GM23248 (cell line): ENCODE data around the gene SSBP2. TPM values are rescaled to one million over a fixed set of nuclear protein-coding genes. Genes with fewer than 3 reads are reported as not detected.

Experiments
- DNase-seq: peaks from one replicate; pipeline ENCODE4 v3.0.0-alpha.2; 2015
- H2AFZ ChIP-seq: fragments of 200-600 bp; sonication (generic); 2 replicates; pipeline ENCODE4 v1.6.1; 2016; ENCODE audit warnings: antibody characterized with exemption
- H3F3A ChIP-seq: fragments of 200-600 bp; sonication (generic); 2 replicates; pipeline ENCODE4 v1.6.1; 2016; ENCODE audit warnings: mild to moderate bottlenecking, antibody characterized with exemption, mixed run types; ENCODE audit not compliant: insufficient read depth
- H3K27ac ChIP-seq: fragments of 200-600 bp; sonication (generic); 2 replicates; pipeline ENCODE4 v1.5.1; 2016; ENCODE audit warnings: mild to moderate bottlenecking
- H3K27me3 ChIP-seq: fragments of 200-600 bp; sonication (generic); replicated peaks from 2 replicates; pipeline ENCODE4 v1.6.1; 2016; ENCODE audit warnings: mild to moderate bottlenecking; ENCODE audit not compliant: insufficient read depth
- H3K36me3 ChIP-seq: fragments of 200-600 bp; sonication (generic); 2 replicates; pipeline ENCODE4 v1.6.1; 2016; ENCODE audit warnings: low read depth, mild to moderate bottlenecking
- H3K4me1 ChIP-seq: fragments of 200-600 bp; sonication (generic); 2 replicates; pipeline ENCODE4 v1.6.1; 2016; ENCODE audit warnings: mild to moderate bottlenecking; ENCODE audit not compliant: insufficient read depth
- H3K4me2 ChIP-seq: fragments of 200-600 bp; sonication (generic); one replicate; pipeline ENCODE4 v1.6.1; 2016; ENCODE audit warnings: mild to moderate bottlenecking; ENCODE audit not compliant: unreplicated experiment
- H3K4me3 ChIP-seq: fragments of 200-600 bp; sonication (generic); 2 replicates; pipeline ENCODE4 v1.5.1; 2016; ENCODE audit warnings: mild to moderate bottlenecking
- H3K79me2 ChIP-seq: fragments of 200-600 bp; sonication (generic); 2 replicates; pipeline ENCODE4 v1.6.1; 2016; ENCODE audit warnings: mild to moderate bottlenecking; ENCODE audit not compliant: insufficient read depth
- H3K9ac ChIP-seq: fragments of 200-600 bp; sonication (generic); 2 replicates; pipeline ENCODE4 v1.6.1; 2016; ENCODE audit warnings: mild to moderate bottlenecking
- H3K9me2 ChIP-seq: fragments of 200-600 bp; sonication (generic); 2 replicates; pipeline ENCODE4 v1.6.1; 2016; ENCODE audit warnings: mixed run types, mild to moderate bottlenecking, moderate library complexity; ENCODE audit not compliant: insufficient read depth
- H3K9me3 ChIP-seq: fragments of 200-600 bp; sonication (generic); one replicate; pipeline ENCODE4 v1.6.1; 2017; ENCODE audit warnings: low read depth
- H4K20me1 ChIP-seq: fragments of 200-600 bp; sonication (generic); 2 replicates; pipeline ENCODE4 v1.6.0; 2016; ENCODE audit not compliant: insufficient read depth
- EZH2 ChIP-seq: fragments of 200-600 bp; sonication (generic); IDR thresholded peaks from 2 replicates; pipeline ENCODE4 v1.6.1; 2018; ENCODE audit warnings: antibody characterized with exemption, mild to moderate bottlenecking; ENCODE audit not compliant: insufficient read depth, poor library complexity, severe bottlenecking
- EZH2phosphoT487 ChIP-seq: fragments of 200-600 bp; sonication (generic); IDR thresholded peaks from 2 replicates; pipeline ENCODE4 v1.6.1; 2018; ENCODE audit warnings: antibody characterized with exemption, moderate library complexity, mild to moderate bottlenecking, low read depth; ENCODE audit not compliant: insufficient read depth
- WGBS, 2 experiments: methylation state at CpG; one replicate each; pipeline ENCODE4 v1.1.6; 2015 to 2017; ENCODE audit warnings: low lambda C conversion rate in 2 of 2, low coverage in 1 of 2; ENCODE audit errors: missing lambda C conversion rate in 2 of 2; 5-methylcytosine and 5-hydroxymethylcytosine counted together
- in situ Hi-C: fragments of 300-500 bp; cut with MboI; formaldehyde crosslinking; loops from 2 replicates; pipeline ENCODE4 v1.15.0; 2020
- polyA plus RNA-seq: library from polyadenylated mRNA; unstranded; fragments of >200 nt; fragmentation: Nextera tagmentation; extraction: Ambion mirVana; gene quantifications from 2 replicates; pipeline ENCODE4 v1.2.1, GENCODE V29; 2016
- total RNA-seq: library from RNA; depleted of rRNA; stranded (reverse); fragments of >200 nt; shearing (Covaris generic); gene quantifications from 2 replicates; pipeline ENCODE4 v1.2.3, GENCODE V29; 2014

Gene SSBP2
- total and polyA plus RNA-seq, 2 experiments from 2014 or later = 25.5 to 40.0 TPM

DNA sequence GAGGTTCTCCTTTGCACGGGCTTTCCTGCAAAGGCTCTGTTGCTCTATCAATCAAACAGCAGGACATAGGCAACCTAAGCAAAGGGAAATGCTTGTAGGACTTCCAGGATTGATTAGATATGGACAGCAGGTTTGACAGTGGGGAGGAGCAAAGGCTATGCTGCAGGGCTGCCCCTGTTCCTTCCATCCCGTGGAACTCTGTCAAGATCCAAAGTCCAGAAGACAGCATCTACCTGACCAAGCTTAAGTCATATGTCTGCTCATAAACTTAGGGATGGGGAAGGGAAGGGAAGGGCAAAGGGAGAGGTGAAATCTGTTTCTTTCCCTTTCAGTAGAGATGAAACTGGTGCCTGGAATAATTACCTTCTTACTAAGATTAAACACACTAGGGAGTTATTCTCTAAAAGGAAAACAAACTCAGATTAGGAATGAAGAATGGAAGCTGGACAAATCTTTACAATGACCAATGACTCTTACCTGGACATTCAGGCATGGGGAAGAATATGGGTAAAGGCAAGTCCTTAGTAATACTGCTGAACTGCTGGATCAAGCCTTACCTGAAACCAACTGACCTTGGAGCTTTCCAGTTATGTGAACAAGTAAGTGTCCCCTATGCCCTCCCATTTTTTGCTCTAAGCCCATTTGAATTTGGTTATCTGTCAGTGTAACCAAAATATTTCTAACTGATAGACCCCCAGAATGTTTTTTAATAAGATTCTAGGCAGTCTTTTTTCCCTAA, 348.5 kb downstream of the SSBP2 start:
- DNase-seq = no peak
- Histone ChIP-seq H3K79me2 (no peaks in the 10 kb centered on the region), H2AFZ (no peak overlapping the region), H3K4me1 (no peaks in the 10 kb centered on the region), H3K36me3 (no peaks in the 10 kb centered on the region), H3K9ac (no peak overlapping the region), H3F3A (no peaks in the 10 kb centered on the region), H3K4me3 (no peak overlapping the region), H4K20me1 (no peaks in the 10 kb centered on the region), H3K9me3 (no peaks in the 10 kb centered on the region), H3K4me2 (no peak overlapping the region), H3K27ac (no peak overlapping the region), H3K27me3 (no peaks in the 10 kb centered on the region), H3K9me2 (no peaks in the 10 kb centered on the region)
- TF ChIP-seq EZH2phosphoT487 (no peak), EZH2 (no peak)
- 17 to 22% methylated on average over 2 of the region's 2 CpGs for WGBS, 2 experiments
- in situ Hi-C loops = no loop called here

DNA sequence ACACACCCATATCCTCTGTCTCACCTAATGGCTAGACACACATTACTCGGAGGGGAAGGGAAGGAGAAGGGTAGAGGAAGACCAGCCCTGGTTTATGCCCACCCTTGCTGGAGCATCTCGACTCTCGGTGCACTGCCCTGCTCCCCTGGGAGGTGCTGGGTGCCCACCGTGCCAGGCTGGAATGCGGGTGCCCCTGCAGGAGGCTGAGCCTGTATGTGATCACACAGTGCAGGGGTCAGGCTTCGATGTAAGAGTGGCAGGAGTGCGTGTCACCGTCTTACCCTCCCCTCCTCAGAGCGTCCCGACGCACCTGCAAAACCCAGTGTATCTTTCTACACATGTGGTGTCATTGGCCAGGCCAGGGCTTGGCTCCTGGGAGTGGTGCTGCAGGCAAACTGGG, 349.6 kb downstream of the SSBP2 start:
- H3K9ac ChIP-seq = no peak overlapping the region
- no peaks in the 10 kb centered on the region for H3K9me2 ChIP-seq
- no peak overlapping the region for H2AFZ ChIP-seq
- H3K27me3 ChIP-seq = no peaks in the 10 kb centered on the region
- no peak overlapping the region for H3K4me3 ChIP-seq
- H3K36me3 ChIP-seq = no peaks in the 10 kb centered on the region
- H3K79me2 ChIP-seq = no peaks in the 10 kb centered on the region
- no peak for DNase-seq
- H3K9me3 ChIP-seq = no peaks in the 10 kb centered on the region
- no peaks in the 10 kb centered on the region for H4K20me1 ChIP-seq
- TF ChIP-seq EZH2 (no peak), EZH2phosphoT487 (no peak)
- no peak overlapping the region for H3K4me2 ChIP-seq
- WGBS, 2 experiments = 74 to 77% methylated on average over 11 of the region's 11 CpGs
- no peaks in the 10 kb centered on the region for H3K4me1 ChIP-seq
- no peak overlapping the region for H3K27ac ChIP-seq
- in situ Hi-C loops = no loop called here
- no peaks in the 10 kb centered on the region for H3F3A ChIP-seq

DNA sequence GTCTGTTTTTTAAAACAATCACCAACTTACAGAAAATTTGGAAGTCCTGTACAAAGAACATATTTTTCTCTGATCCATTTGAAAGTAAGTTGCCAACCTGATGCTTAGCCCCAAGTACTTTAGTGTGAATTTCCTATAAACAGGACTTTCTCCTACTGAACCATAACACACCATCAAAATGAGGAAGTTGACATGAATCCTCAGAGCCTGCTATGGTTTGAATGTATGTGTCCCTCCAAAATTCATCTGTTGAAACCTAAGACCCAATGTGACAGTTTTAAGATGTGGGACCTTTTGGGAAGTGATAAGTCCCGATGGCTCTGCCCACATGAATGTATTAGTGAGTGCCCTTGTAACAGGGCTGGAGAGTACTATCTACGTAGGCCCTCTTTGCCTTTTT, 350.5 kb downstream of the SSBP2 start:
- H3K4me3 ChIP-seq = no peak overlapping the region
- WGBS, 2 experiments = 39% methylated on average over 2 of the region's 2 CpGs
- H3K9me3 ChIP-seq = no peaks in the 10 kb centered on the region
- no peak overlapping the region for H3K27ac ChIP-seq
- H3K36me3 ChIP-seq = no peaks in the 10 kb centered on the region
- TF ChIP-seq EZH2phosphoT487 = no peak
- no peak overlapping the region for H3K9ac ChIP-seq
- H3K9me2 ChIP-seq = no peaks in the 10 kb centered on the region
- no peak overlapping the region for H2AFZ ChIP-seq
- H3K79me2 ChIP-seq = no peaks in the 10 kb centered on the region
- H3K4me2 ChIP-seq = no peak overlapping the region
- no peaks in the 10 kb centered on the region for H3F3A ChIP-seq
- H4K20me1 ChIP-seq = no peaks in the 10 kb centered on the region
- DNase-seq = no peak
- no peaks in the 10 kb centered on the region; the same call in 1 of the 2 replicates for H3K27me3 ChIP-seq
- no peaks in the 10 kb centered on the region for H3K4me1 ChIP-seq
- in situ Hi-C loops = no loop called here

DNA sequence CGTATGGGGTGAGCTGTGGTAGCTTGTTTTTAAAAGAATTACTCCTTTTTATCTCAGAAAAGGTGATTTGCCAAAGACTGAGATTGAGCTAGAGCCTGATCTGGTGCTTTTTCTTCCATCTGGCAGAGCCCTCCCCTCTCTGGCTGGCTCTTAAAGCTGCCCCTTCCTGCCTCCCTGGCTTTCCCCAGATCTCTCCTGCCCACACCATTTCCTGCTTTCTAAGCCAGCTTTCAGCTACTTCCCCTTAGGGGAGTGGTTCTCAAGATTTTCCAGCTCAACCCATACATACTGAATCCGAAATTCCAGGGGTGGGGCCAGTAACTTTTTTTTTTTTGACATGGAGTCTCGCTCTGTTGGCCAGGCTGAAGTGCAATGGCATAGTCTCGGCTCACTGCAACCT, 352.2 kb downstream of the SSBP2 start:
- Histone ChIP-seq H3K4me3 (no peak overlapping the region), H4K20me1 (no peaks in the 10 kb centered on the region), H3K36me3 (no peaks in the 10 kb centered on the region), H2AFZ (no peak overlapping the region), H3K9me3 (no peaks in the 10 kb centered on the region), H3K9me2 (no peaks in the 10 kb centered on the region), H3F3A (no peaks in the 10 kb centered on the region), H3K4me1 (no peaks in the 10 kb centered on the region), H3K4me2 (no peak overlapping the region), H3K9ac (no peak overlapping the region), H3K79me2 (no peaks in the 10 kb centered on the region), H3K27me3 (no peaks in the 10 kb centered on the region; the same call in 1 of the 2 replicates), H3K27ac (no peak overlapping the region)
- in situ Hi-C loops = no loop called here
- no peak for TF ChIP-seq EZH2
- TF ChIP-seq EZH2phosphoT487 = no peak
- 71% methylated on average over 4 of the region's 4 CpGs for WGBS, 2 experiments
- no peak for DNase-seq

DNA sequence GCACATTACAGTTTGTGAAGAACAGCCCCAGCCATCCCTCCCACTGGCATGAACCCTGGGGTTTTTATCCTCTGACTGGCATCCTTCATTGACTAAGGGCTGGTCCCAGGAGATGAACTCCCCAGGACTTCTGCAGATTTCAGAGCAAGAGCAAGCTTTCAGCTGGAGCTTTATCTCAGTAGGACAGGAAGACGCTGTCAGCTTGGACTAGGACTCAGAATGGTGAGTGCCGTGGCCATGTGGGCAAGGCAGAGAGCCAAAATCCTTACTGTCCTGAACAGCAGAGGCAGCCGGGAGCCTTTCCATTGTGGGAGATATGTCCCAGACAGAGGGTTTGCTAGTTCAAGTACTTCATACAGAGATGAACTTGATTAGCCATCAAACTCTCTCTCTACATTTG, 353.7 kb downstream of the SSBP2 start:
- H3K27ac ChIP-seq = no peak overlapping the region
- peak; percentile 50 for DNase-seq
- TF ChIP-seq EZH2 (no peak), EZH2phosphoT487 (no peak)

More for the DNA sequence above, 353.7 kb downstream of the SSBP2 start:
- H3K9me2 ChIP-seq = no peaks in the 10 kb centered on the region
- no peak overlapping the region for H3K9ac ChIP-seq
- no peaks in the 10 kb centered on the region for H3F3A ChIP-seq
- 1 to 2% methylated on average over 3 of the region's 3 CpGs for WGBS, 2 experiments
- H3K9me3 ChIP-seq = no peaks in the 10 kb centered on the region
- H4K20me1 ChIP-seq = no peaks in the 10 kb centered on the region
- no peaks in the 10 kb centered on the region; the same call in 1 of the 2 replicates for H3K27me3 ChIP-seq
- no peaks in the 10 kb centered on the region for H3K36me3 ChIP-seq
- H3K79me2 ChIP-seq = no peaks in the 10 kb centered on the region
- no peak overlapping the region for H3K4me3 ChIP-seq
- H3K4me1 ChIP-seq = no peaks in the 10 kb centered on the region
- H3K4me2 ChIP-seq = no peak overlapping the region
- in situ Hi-C loops = no loop called here
- H2AFZ ChIP-seq = no peak overlapping the region
